ENCODE results near the gene HPRT1.

HPRT1 gene

DNA sequence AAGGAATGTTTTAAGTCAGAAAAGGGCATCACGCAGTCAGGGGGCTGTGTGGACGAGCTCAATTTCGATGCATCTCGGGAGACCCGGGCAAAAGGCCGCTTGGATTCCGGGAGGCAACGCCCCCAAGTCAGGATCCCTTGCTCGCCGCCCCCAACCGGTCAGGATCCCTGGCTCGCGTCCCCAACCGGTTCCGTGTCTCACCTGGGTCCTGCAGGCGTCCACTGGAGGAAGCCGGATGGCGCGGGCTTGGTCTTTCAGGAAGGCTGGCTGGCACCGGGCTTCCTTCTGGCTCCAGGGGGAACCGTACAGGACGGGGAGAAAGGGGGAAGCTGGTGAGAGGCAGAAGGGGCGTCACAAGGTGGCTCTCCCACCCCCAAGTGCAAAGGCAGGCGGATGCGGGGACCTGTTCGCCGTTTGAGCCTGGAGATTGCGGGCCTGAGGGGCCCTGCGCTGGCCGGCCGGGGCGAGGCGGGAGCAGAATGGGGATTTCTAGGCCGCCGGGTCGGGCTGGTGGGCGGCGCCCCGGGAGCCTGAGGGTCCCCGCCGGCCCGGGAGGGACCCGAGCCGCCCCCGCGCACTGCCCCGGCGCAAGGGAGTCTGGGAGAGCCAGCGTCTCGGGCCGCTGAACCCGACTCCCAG lies 84.7 kb downstream of the HPRT1 start:
- no peak for DNase-seq

DNA sequence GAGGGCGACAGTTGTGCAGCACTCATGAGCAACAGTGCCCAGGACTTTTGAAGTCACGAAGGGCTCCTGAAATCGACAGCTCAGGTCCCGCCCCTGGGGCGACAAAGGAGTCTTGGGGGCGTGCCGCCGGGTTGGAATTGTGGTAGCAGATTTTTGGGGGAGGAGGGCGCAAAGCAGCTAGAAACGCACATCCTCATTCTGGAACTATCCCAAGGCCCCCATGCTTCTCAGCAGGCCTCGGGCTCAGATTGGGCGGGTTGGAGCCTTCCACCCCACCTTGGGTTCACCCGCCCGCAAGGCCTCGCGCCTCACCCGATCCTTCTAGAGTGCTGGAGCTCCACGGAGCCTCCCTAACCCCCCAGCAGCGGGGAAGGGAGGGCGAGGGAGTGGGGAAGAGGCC lies 85.5 kb downstream of the HPRT1 start:
- no peak for DNase-seq

DNA sequence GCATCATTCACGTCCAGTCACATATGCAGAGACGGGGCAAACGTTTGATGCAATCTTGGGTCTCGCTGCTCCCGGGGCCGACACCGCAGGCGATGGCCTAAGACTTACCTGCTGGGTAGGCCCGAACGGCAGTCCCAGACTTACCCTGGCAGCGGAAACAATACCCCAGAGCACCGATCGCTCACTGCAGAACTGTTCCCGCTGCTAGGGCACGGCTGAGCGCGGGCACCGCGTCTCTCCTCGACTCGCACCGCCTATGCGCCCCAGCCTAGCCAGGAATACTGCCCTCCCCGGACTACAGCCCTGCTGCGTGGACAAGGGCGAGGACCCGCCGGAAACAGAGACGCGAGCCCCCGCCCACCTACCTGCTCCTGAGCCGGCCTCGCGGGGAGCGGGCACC lies 86.2 kb downstream of the HPRT1 start:
- no peak for DNase-seq

DNA sequence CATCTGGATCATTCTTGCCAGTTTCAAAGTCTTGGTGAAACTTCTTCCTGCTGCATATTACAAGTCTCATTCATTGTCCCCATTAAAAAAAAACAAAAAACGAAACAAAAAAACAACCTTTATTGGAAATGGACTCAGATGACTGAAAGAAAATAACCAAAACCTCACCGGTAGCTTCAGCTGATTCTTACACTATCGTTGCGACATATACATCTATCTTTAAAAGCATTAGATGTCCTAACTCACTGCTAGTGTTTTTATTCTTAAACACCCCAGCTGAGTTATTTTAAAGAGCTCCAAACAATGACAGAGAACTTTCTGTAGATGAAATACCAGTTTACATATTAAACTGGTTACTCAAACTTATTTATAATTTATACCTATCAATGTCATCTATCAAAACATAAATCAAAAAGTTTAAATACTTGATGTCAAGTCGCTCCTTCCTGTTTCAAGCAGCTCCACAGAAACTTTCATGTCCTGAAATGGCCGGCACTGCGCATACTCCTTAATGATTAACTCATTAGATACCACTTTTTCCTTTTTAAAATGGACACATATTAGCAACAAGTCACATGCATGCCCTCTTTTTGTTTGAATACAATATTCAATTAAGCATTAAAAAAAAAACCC lies 87.2 kb downstream of the HPRT1 start:
- no peak for DNase-seq

DNA sequence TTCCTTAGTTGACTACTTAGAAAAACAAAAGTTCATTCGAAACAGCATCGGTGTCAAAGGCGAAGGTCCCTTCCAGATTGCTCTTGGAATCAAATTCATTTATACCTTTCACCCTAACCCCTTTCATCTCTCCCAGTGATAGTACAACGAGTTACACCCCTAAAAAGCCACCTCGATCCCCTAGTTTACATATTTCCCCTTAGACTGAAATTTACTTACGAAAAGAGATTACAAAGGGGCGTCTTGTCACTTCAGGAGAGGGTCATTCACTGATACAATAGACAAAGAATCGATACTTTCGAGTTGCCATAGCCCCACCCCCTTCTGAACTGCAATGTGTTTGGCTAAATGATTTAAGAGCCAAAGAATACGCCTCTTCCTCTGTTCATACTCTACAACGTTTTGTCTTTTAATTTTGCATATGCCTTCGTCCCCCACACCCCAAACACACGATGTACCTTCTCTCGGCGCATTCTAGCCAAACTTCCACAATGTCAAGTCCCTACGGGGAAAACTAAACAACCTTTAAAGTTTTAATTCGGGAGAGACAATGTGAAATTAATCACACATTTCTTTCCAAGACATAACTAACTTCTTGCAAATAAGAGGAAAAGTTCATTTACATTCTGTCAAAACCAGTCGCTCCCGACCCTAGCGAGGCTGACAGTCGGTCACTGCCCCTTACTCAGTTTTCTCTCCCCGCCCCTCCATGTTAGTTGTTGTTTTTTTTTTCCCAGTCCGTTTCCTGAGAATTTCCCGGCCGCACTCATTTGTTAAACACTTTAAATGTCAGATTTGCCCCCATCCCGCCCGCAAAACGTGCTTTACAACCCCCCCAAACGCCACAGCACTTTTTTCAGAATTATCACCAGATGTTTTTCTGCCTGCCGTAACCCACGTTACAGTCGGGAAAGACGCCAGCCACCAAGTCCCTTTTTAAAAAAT lies 88.6 kb downstream of the HPRT1 start:
- DNase-seq = no peak
